ENCODE measurements around the gene MZB1. TPM values are rescaled to one million over a fixed set of nuclear protein-coding genes. Genes with fewer than 3 reads are reported as not detected.

The MZB1 gene
- total RNA-seq, 1 donor from 2014 or later: 0.58 TPM

GRCh38 chr5:139378941-139379361 is 10.8 kb downstream of the MZB1 start:
- Histone ChIP-seq H3K36me3 (no peaks in the 10 kb centered on the region), H3K4me3 (no peak overlapping the region), H3K9me3 (replicated peaks) (no peaks in the 10 kb centered on the region), H3K27ac (replicated peaks) (no peak overlapping the region), H3K4me1 (peaks cover 12% of the 10 kb centered on the region), H3K27me3 (ENCODE audit: low read depth) (no peaks in the 10 kb centered on the region)
- no peak for DNase-seq
- TF ChIP-seq CTCF (IDR thresholded peaks at IDR 0.05; ENCODE audit: borderline replicate concordance): no peak
- intact Hi-C loops (cut with micrococcal nuclease): no loop called here

- Histone ChIP-seq H3K4me1 (peaks cover 15% of the 10 kb centered on the region), H3K4me3 (no peak overlapping the region), H3K9me3 (replicated peaks) (no peaks in the 10 kb centered on the region), H3K27ac (replicated peaks) (no peak overlapping the region), H3K27me3 (ENCODE audit: low read depth) (no peaks in the 10 kb centered on the region), H3K36me3 (peaks cover 3% of the 10 kb centered on the region)
- DNase-seq: no peak
- intact Hi-C loops (cut with micrococcal nuclease): no loop called here
- no peak for TF ChIP-seq CTCF (IDR thresholded peaks at IDR 0.05; ENCODE audit: borderline replicate concordance)
Observed at GRCh38 chr5:139378101-139378825, 11.4 kb downstream of the MZB1 start.

GRCh38 chr5:139377226-139377625 is 12.5 kb downstream of the MZB1 start:
- Histone ChIP-seq H3K9me3 (replicated peaks) (no peaks in the 10 kb centered on the region), H3K27ac (replicated peaks) (no peak overlapping the region), H3K4me3 (no peak overlapping the region), H3K27me3 (ENCODE audit: low read depth) (no peaks in the 10 kb centered on the region), H3K4me1 (peaks cover 26% of the 10 kb centered on the region), H3K36me3 (peaks cover 9% of the 10 kb centered on the region)
- intact Hi-C loops (cut with micrococcal nuclease): no loop called here
- no peak for DNase-seq
- TF ChIP-seq CTCF (IDR thresholded peaks at IDR 0.05; ENCODE audit: borderline replicate concordance): no peak

- no peak for DNase-seq
- H3K27me3 ChIP-seq (ENCODE audit: low read depth): no peaks in the 10 kb centered on the region
- H3K9me3 ChIP-seq (replicated peaks): no peaks in the 10 kb centered on the region
- TF ChIP-seq CTCF (IDR thresholded peaks at IDR 0.05; ENCODE audit: borderline replicate concordance): no peak
- no peak overlapping the region for H3K27ac ChIP-seq (replicated peaks)
- peaks cover 34% of the 10 kb centered on the region for H3K4me1 ChIP-seq
- no peak overlapping the region for H3K4me3 ChIP-seq
- peaks cover 15% of the 10 kb centered on the region for H3K36me3 ChIP-seq
- intact Hi-C loops (cut with micrococcal nuclease): no loop called here
Observed at GRCh38 chr5:139376364-139376763, 13.3 kb downstream of the MZB1 start.

GRCh38 chr5:139374909-139375308 is 14.8 kb downstream of the MZB1 start:
- H3K4me1 ChIP-seq: peaks cover 35% of the 10 kb centered on the region
- no peaks in the 10 kb centered on the region for H3K27me3 ChIP-seq (ENCODE audit: low read depth)
- H3K9me3 ChIP-seq (replicated peaks): no peaks in the 10 kb centered on the region
- H3K36me3 ChIP-seq: peaks cover 28% of the 10 kb centered on the region
- H3K4me3 ChIP-seq: no peak overlapping the region
- DNase-seq: no peak
- no peak for TF ChIP-seq CTCF (IDR thresholded peaks at IDR 0.05; ENCODE audit: borderline replicate concordance)
- intact Hi-C loops (cut with micrococcal nuclease): no loop called here
- peak overlapping the region; percentile 78 for H3K27ac ChIP-seq (replicated peaks)

Measured in left ventricle myocardium inferior (tissue), 1 donor.